PFSK-1 (cell line): Measurements from ENCODE around the gene MFNG.

ENCODE experiments used
- FOXP2 ChIP-seq: optimal IDR thresholded peaks from 2 replicates; pipeline ENCODE3; 2011; ENCODE audit warnings: borderline replicate concordance, control low read depth, inconsistent platforms; ENCODE audit not compliant: insufficient read depth; ENCODE audit errors: extremely low read length, extremely low read depth
- REST ChIP-seq, 2 experiments: IDR thresholded peaks; 2 replicates each; pipeline versions ENCODE4 v1.6.1 to v1.8.0; 2011 to 2012; ENCODE audit warnings: low read depth in 2 of 2, low read length in 2 of 2, control low read depth in 1 of 2, inconsistent platforms in 1 of 2, mild to moderate bottlenecking in 1 of 2, moderate library complexity in 1 of 2; ENCODE audit not compliant: insufficient read depth in 1 of 2

- no peak for TF ChIP-seq REST (IDR thresholded peaks at IDR 0.05; ENCODE audit: insufficient read depth in 1 of 2, low read depth in 2 of 2, low read length in 2 of 2)
- no peak for TF ChIP-seq FOXP2
Measured at GRCh38 chr22:37497062-37497599, 10.9 kb upstream of the MFNG start.
